IPS DF 6.9 (cell line): Measurements from ENCODE around the gene CSTPP1.

ENCODE experiments used
- DNase-seq: peaks from one replicate; pipeline ENCODE4 v3.0.0-alpha.2; 2013; ENCODE audit warnings: low read depth, low spot score
- H3K27ac ChIP-seq: one replicate; pipeline ENCODE4 v1.5.1; 2013; ENCODE audit warnings: low read length, control low read depth
- H3K27me3 ChIP-seq: 2 replicates; pipeline ENCODE4 v1.6.1; 2013; ENCODE audit warnings: mild to moderate bottlenecking, low read length; ENCODE audit not compliant: control insufficient read depth, insufficient read depth
- H3K36me3 ChIP-seq: 2 replicates; pipeline ENCODE4 v1.6.1; 2013; ENCODE audit warnings: low read length; ENCODE audit not compliant: control insufficient read depth, insufficient read depth
- H3K4me1 ChIP-seq: 2 replicates; pipeline ENCODE4 v1.6.1; 2013; ENCODE audit warnings: low read length; ENCODE audit not compliant: control insufficient read depth, insufficient read depth
- H3K4me3 ChIP-seq: 2 replicates; pipeline ENCODE4 v1.5.1; 2013; ENCODE audit warnings: mild to moderate bottlenecking, low read length
- H3K9me3 ChIP-seq: 2 replicates; pipeline ENCODE4 v1.6.1; 2013; ENCODE audit warnings: low read length, inconsistent platforms; ENCODE audit not compliant: control insufficient read depth, insufficient read depth
- WGBS: extraction: QIAGEN DNeasy Blood & Tissue Kit; methylation state at CpG from one replicate; pipeline ENCODE4 v1.1.7; 2013; ENCODE audit warnings: mixed read lengths, missing lambda C conversion rate; ENCODE audit not compliant: insufficient read length, insufficient coverage; 5-methylcytosine and 5-hydroxymethylcytosine counted together

Gene CSTPP1

GRCh38 chr11:46972821-46973220 is 36.3 kb downstream of the CSTPP1 start:
- no peak overlapping the region for H3K27ac ChIP-seq
- no peak for DNase-seq
- WGBS, result no CpG with 5 or more reads among the region's 2 CpGs
- H3K36me3 ChIP-seq, result no peaks in the 10 kb centered on the region
- no peaks in the 10 kb centered on the region for H3K9me3 ChIP-seq
- no peak overlapping the region for H3K4me3 ChIP-seq
- no peaks in the 10 kb centered on the region for H3K27me3 ChIP-seq
- peaks cover 2% of the 10 kb centered on the region; the same call in 1 of the 2 replicates for H3K4me1 ChIP-seq

GRCh38 chr11:46976182-46976854 is 39.8 kb downstream of the CSTPP1 start:
- Histone ChIP-seq H3K27ac (no peak overlapping the region), H3K4me1 (peaks cover 2% of the 10 kb centered on the region; the same call in 1 of the 2 replicates), H3K27me3 (no peaks in the 10 kb centered on the region), H3K36me3 (no peaks in the 10 kb centered on the region), H3K4me3 (no peak overlapping the region), H3K9me3 (no peaks in the 10 kb centered on the region)
- WGBS, result no CpG with 5 or more reads among the region's 5 CpGs
- no peak for DNase-seq

GRCh38 chr11:46977038-46977813 is 40.7 kb downstream of the CSTPP1 start:
- no peak for DNase-seq
- Histone ChIP-seq H3K27ac (no peak overlapping the region), H3K36me3 (no peaks in the 10 kb centered on the region), H3K4me3 (no peak overlapping the region), H3K4me1 (peaks cover 2% of the 10 kb centered on the region; the same call in 1 of the 2 replicates), H3K27me3 (no peaks in the 10 kb centered on the region), H3K9me3 (no peaks in the 10 kb centered on the region)
- no CpG with 5 or more reads among the region's 7 CpGs for WGBS

DNA sequence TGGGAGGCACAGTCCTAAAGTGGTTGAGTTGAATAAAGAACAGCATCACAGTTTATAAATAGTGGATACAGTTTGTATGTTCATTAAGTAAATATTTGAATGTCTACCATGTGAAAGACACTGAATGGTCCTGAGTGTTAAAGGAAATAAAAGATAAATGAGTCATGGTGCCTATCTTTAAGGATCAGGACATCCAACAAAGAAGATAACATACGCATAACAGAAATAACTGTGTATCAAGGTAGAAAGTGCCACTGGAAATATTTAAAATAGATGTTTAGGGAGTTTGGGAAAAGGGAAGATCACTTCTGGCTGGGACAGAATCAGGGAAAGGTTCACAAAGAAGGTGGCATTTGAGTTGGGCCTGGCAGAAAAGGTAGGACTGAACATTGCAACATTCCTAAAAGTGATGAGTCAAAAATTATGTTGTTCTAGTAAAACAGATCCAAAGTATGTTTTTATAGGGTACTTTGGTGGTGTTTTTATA is 41.5 kb downstream of the CSTPP1 start:
- Histone ChIP-seq H3K36me3 (no peaks in the 10 kb centered on the region), H3K4me1 (peaks cover 2% of the 10 kb centered on the region; the same call in 1 of the 2 replicates), H3K27me3 (no peaks in the 10 kb centered on the region), H3K4me3 (no peak overlapping the region), H3K9me3 (no peaks in the 10 kb centered on the region), H3K27ac (no peak overlapping the region)
- no peak for DNase-seq
- WGBS, result no CpG with 5 or more reads among the region's 1 CpG

DNA sequence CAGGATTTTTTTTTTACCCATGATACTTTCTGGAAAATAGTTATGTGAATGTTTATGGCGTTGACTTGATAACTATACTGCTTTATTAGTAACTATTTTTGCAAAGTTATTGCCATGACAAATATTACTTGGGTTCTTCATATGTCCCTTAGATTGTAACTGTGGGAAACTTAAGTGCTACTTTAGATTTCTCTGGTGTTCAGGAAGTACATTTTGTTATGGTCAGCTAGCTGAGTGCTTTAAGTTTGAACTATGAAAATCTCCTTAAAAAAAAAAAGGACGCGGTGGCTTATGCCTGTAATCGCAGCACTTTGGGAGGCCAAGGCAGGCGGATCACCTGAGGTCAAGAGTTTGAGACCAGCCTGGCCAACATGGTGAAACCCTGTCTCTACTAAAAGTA is 42.8 kb downstream of the CSTPP1 start:
- H3K36me3 ChIP-seq, result no peaks in the 10 kb centered on the region
- no peak for DNase-seq
- no CpG with 5 or more reads among the region's 5 CpGs for WGBS
- H3K9me3 ChIP-seq, result no peaks in the 10 kb centered on the region
- H3K27ac ChIP-seq, result no peak overlapping the region
- H3K4me3 ChIP-seq, result no peak overlapping the region
- H3K27me3 ChIP-seq, result no peaks in the 10 kb centered on the region
- H3K4me1 ChIP-seq, result peaks cover 2% of the 10 kb centered on the region; the same call in 1 of the 2 replicates

DNA sequence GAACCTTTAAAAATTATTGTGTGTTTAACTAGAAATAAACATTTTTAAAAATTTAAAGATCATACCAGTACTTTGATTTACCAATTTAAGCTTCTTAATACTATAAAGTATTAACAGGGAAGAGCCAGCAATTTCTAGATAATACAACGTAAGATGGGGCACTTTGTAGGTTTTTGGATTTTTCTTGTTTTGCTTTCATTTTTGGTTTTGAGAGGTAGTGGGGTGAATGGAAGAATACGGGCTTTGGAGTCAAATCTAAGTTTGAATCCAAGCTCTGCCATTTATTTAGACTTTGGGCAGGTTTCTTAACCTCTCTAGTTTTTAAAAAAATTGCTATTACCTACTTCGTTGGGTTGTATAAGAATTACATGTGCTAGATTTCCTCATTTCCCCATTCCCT is 44.9 kb downstream of the CSTPP1 start:
- Histone ChIP-seq H3K4me1 (peaks cover 2% of the 10 kb centered on the region; the same call in 1 of the 2 replicates), H3K36me3 (no peaks in the 10 kb centered on the region), H3K27ac (no peak overlapping the region), H3K4me3 (no peak overlapping the region), H3K9me3 (no peaks in the 10 kb centered on the region), H3K27me3 (no peaks in the 10 kb centered on the region)
- no peak for DNase-seq
- WGBS, result no CpG with 5 or more reads among the region's 3 CpGs

- Histone ChIP-seq H3K36me3 (no peaks in the 10 kb centered on the region), H3K4me1 (no peaks in the 10 kb centered on the region), H3K4me3 (no peak overlapping the region), H3K27me3 (no peaks in the 10 kb centered on the region), H3K27ac (no peak overlapping the region), H3K9me3 (no peaks in the 10 kb centered on the region)
- WGBS, result no CpG with 5 or more reads among the region's 2 CpGs
- DNase-seq, result no peak
Observed at GRCh38 chr11:46982797-46983452, 46.4 kb downstream of the CSTPP1 start.

DNA sequence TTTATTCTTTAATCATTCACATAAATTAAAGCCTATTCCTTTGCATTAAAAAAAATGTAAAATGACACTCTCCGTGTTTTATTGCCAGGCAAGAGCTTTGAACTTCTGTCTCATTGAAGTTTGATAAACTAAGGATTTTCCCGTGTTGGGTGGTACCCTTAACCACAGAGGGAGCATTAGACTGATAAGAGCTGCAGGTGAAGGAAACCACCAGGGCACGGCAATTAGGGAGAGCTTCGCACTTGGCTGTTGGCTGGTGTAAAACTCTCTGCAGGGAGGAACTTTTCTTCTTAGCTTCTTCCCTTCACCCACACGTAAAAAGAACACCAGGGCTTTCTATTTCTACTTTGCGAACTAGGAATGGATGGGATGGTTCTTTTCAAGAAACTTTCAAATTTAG is 47.0 kb downstream of the CSTPP1 start:
- H3K27me3 ChIP-seq, result no peaks in the 10 kb centered on the region
- no CpG with 5 or more reads among the region's 6 CpGs for WGBS
- H3K9me3 ChIP-seq, result no peaks in the 10 kb centered on the region
- H3K4me1 ChIP-seq, result no peaks in the 10 kb centered on the region
- H3K27ac ChIP-seq, result no peak overlapping the region
- no peak for DNase-seq
- H3K36me3 ChIP-seq, result no peaks in the 10 kb centered on the region
- H3K4me3 ChIP-seq, result no peak overlapping the region

DNA sequence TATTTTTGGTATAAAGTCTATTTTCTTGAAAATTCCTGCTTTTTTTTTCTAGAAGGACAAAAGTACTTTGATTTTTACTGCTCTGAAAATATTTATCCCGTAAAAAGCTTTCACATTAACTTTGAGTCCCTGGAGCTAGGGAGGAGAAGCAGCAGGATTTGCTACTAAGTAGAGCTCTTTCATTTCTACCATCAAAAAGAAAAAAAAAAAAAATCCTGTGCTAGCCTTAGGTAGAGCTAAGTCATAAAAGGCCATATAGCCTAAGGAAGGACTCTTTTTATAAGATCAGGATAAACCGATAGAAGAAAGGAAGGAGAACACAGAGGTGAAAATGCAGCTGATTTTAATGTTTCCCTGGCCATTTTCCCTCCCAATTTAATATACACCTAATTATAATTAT is 48.0 kb downstream of the CSTPP1 start:
- Histone ChIP-seq H3K27ac (no peak overlapping the region), H3K4me1 (no peaks in the 10 kb centered on the region), H3K4me3 (no peak overlapping the region), H3K27me3 (no peaks in the 10 kb centered on the region), H3K36me3 (no peaks in the 10 kb centered on the region), H3K9me3 (no peaks in the 10 kb centered on the region)
- WGBS, result no CpG with 5 or more reads among the region's 2 CpGs
- no peak for DNase-seq

DNA sequence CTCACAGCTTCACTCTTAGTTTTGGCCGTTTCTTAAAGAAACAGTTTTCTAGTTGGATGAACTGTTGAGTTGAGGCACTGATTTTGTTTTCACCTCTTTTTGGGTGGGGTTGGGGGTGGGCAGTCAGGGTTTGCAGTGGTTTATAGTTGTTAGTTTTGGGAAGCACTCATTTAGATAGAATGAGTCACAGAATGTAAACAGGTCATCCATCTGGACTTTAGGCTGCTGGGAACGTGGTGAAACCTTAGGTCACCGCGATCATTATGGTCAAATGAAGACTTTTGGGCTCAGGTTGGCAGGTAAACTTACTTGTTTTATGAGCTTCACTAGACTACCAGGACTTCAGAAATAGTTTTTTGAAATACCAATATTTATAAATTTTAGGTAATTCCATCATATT is 48.4 kb downstream of the CSTPP1 start:
- no peaks in the 10 kb centered on the region for H3K36me3 ChIP-seq
- no peaks in the 10 kb centered on the region for H3K27me3 ChIP-seq
- no peak for DNase-seq
- no peak overlapping the region for H3K27ac ChIP-seq
- H3K9me3 ChIP-seq, result no peaks in the 10 kb centered on the region
- WGBS, result no CpG with 5 or more reads among the region's 4 CpGs
- H3K4me1 ChIP-seq, result no peaks in the 10 kb centered on the region
- no peak overlapping the region for H3K4me3 ChIP-seq
